B cell (primary cell): Measurements from ENCODE around the gene TMC3. TPM values are rescaled to one million over a fixed set of nuclear protein-coding genes. Genes with fewer than 3 reads are reported as not detected.

Experiments used
- ATAC-seq: fragments of 200-7000 bp; cut with Tn5 transposase; one replicate; pipeline ENCODE4 v1.10.0; 2021; ENCODE audit warnings: low read depth, mild to moderate bottlenecking, moderate number of reproducible peaks, moderate library complexity
- CTCF ChIA-PET: fragments of 350-600 bp; sonication (Branson Sonifier 250); formaldehyde crosslinking; loops from one replicate; lab custom pipeline; 2021; ENCODE audit warnings: antibody characterized with exemption, inconsistent platforms; lab: Charles Lee
- POLR2A ChIA-PET: fragments of 350-600 bp; sonication (Branson Sonifier 250); formaldehyde crosslinking; loops from one replicate; lab custom pipeline; 2021; ENCODE audit warnings: antibody characterized with exemption; lab: Charles Lee
- DNase-seq: peaks from one replicate; pipeline ENCODE4 v3.0.0; 2013
- H2AFZ ChIP-seq: 2 replicates; pipeline ENCODE4 v1.6.1; 2012; ENCODE audit warnings: mild to moderate bottlenecking, low read depth, low read length; ENCODE audit not compliant: insufficient read depth, poor library complexity, severe bottlenecking
- H3K27ac ChIP-seq, 2 donors: 1 replicate in 1 of 2; 2 replicates in 1 of 2; pipeline ENCODE4 v1.5.1; 2012 to 2013; ENCODE audit warnings: low read length in 2 of 2, mild to moderate bottlenecking in 2 of 2, moderate library complexity in 1 of 2
- H3K27me3 ChIP-seq, 4 experiments: fragments of 200-600 bp in 1 of 4; sonication (generic) in 1 of 4; replicated peaks in 1 of 4; 1 replicate in 2 of 4; 2 replicates in 2 of 4; pipeline versions ENCODE4 v1.6.1 to v1.7.0; 2013 to 2016; ENCODE audit warnings: low read length in 3 of 4, mild to moderate bottlenecking in 2 of 4, mixed read lengths in 1 of 4, moderate library complexity in 1 of 4; ENCODE audit not compliant: insufficient read depth in 4 of 4, control insufficient read depth in 3 of 4; ENCODE audit errors: control extremely low read depth in 1 of 4
- H3K36me3 ChIP-seq, 2 experiments: replicated peaks in 1 of 2; 1 replicate in 1 of 2; 2 replicates in 1 of 2; pipeline versions ENCODE4 v1.6.1 to v1.7.1; 2013; ENCODE audit warnings: low read length in 1 of 2; ENCODE audit not compliant: insufficient read depth in 2 of 2, control insufficient read depth in 1 of 2; ENCODE audit errors: control extremely low read depth in 1 of 2, extremely low read depth in 1 of 2
- H3K4me1 ChIP-seq, 2 donors: fragments of 200-600 bp in 1 of 2; sonication (generic) in 1 of 2; 1 replicate in 1 of 2; 2 replicates in 1 of 2; pipeline versions ENCODE4 v1.5.1 to v1.6.1; 2013 to 2017; ENCODE audit warnings: low read length in 2 of 2; ENCODE audit not compliant: control insufficient read depth in 2 of 2, insufficient read depth in 2 of 2
- H3K4me2 ChIP-seq: replicated peaks from 2 replicates; pipeline ENCODE3; 2012; ENCODE audit warnings: mild to moderate bottlenecking, low read depth, low read length; ENCODE audit not compliant: poor library complexity, severe bottlenecking
- H3K4me3 ChIP-seq, 5 experiments: fragments of 200-600 bp in 1 of 5; sonication (generic) in 1 of 5; 1 replicate in 3 of 5; 2 replicates in 2 of 5; pipeline versions ENCODE4 v1.5.1 to v1.7.0; 2011 to 2016; ENCODE audit warnings: low read length in 4 of 5, mild to moderate bottlenecking in 4 of 5, low read depth in 2 of 5, control low read depth in 1 of 5, moderate library complexity in 1 of 5; ENCODE audit not compliant: insufficient read depth in 1 of 5; ENCODE audit errors: control extremely low read depth in 1 of 5, extremely low read depth in 1 of 5
- H3K79me2 ChIP-seq: fragments of 200-600 bp; sonication (generic); one replicate; pipeline ENCODE4 v1.6.0; 2016; ENCODE audit warnings: low read length; ENCODE audit not compliant: control insufficient read depth, insufficient read depth
- H3K9ac ChIP-seq: fragments of 200-600 bp; sonication (generic); 2 replicates; pipeline ENCODE4 v1.6.1; 2017; ENCODE audit warnings: mild to moderate bottlenecking, low read length, moderate library complexity
- H3K9me3 ChIP-seq, 3 donors: one replicate each; pipeline versions ENCODE4 v1.6.1 to v1.7.1; 2013; ENCODE audit warnings: low read length in 2 of 3; ENCODE audit not compliant: control insufficient read depth in 2 of 3, insufficient read depth in 1 of 3; ENCODE audit errors: control extremely low read depth in 1 of 3
- H4K20me1 ChIP-seq: 2 replicates; pipeline ENCODE4 v1.6.0; 2012; ENCODE audit warnings: mild to moderate bottlenecking, low read length; ENCODE audit not compliant: insufficient read depth, control insufficient read depth, poor library complexity, severe bottlenecking
- H3K27ac Mint-ChIP-seq: one replicate; pipeline ENCODE4 v1.8.0; 2021; ENCODE audit warnings: mixed read lengths
- H3K27me3 Mint-ChIP-seq: one replicate; pipeline ENCODE4 v1.8.0; 2021; ENCODE audit warnings: mixed read lengths
- H3K4me1 Mint-ChIP-seq: one replicate; pipeline ENCODE4 v1.8.0; 2021; ENCODE audit warnings: mixed read lengths
- H3K4me3 Mint-ChIP-seq: one replicate; pipeline ENCODE4 v1.8.0; 2021; ENCODE audit warnings: mixed read lengths
- H3K9me3 Mint-ChIP-seq: one replicate; pipeline ENCODE4 v1.8.0; 2022; ENCODE audit warnings: mixed read lengths; ENCODE audit not compliant: insufficient read depth
- CTCF ChIP-seq: fragments of 200-600 bp; IDR thresholded peaks from one replicate; pipeline ENCODE4 v1.8.0; 2022; ENCODE audit warnings: antibody characterized with exemption, mild to moderate bottlenecking
- EZH2 ChIP-seq: IDR thresholded peaks from 2 replicates; pipeline ENCODE4 v1.6.1; 2012; ENCODE audit warnings: borderline replicate concordance, low read depth, mild to moderate bottlenecking, moderate library complexity, low read length; ENCODE audit not compliant: insufficient read depth, poor library complexity, severe bottlenecking
- WGBS: methylation state at CpG from one replicate; pipeline ENCODE4 v1.1.5; 2013; ENCODE audit warnings: missing lambda C conversion rate; ENCODE audit not compliant: insufficient coverage; 5-methylcytosine and 5-hydroxymethylcytosine counted together
- intact Hi-C: fragments of 100-400 bp; cut with micrococcal nuclease; formaldehyde crosslinking; loops from one replicate; pipeline ENCODE4 v1.10.0; 2022
- polyA plus RNA-seq: library from polyadenylated mRNA; depleted of rRNA; stranded (reverse); fragments of >200 nt; gene quantifications from 2 replicates; pipeline ENCODE4 v1.2.3, GENCODE V29; 2012
- total RNA-seq, 2 donors: library from RNA; stranded (reverse); fragments of 120-200 nt in 1 of 2; gene quantifications; 1 replicate in 1 of 2; 2 replicates in 1 of 2; pipeline versions ENCODE4 v1.2.3 to v1.2.4, GENCODE V29; 2013 to 2022

The TMC3 gene
- total and polyA plus RNA-seq, 2 donors (not counting 1 experiment from before 2014, with no cell fraction given), result not detected

- Mint-ChIP-seq H3K27me3 (no peaks in the 10 kb centered on the region), H3K4me1 (peaks cover 95% of the 10 kb centered on the region), H3K4me3 (peak overlapping the region; percentile 100), H3K27ac (peak overlapping the region; percentile 98), H3K9me3 (no peaks in the 10 kb centered on the region)
- WGBS, result 29% methylated on average over 3 of the region's 3 CpGs
- peak overlapping the region; percentile 79 to 100 (median 87) for H3K4me3 ChIP-seq
- H3K9me3 ChIP-seq, result no peaks in the 10 kb centered on the region
- H3K36me3 ChIP-seq, result peaks cover 22 to 79% of the 10 kb centered on the region in 2 experiments
- H3K27me3 ChIP-seq, result no peaks in the 10 kb centered on the region
- H3K27ac ChIP-seq, result peak overlapping the region; percentile 95 to 98
- H2AFZ ChIP-seq, result no peak overlapping the region
- no peak for ATAC-seq
- peak overlapping the region; percentile 93 for H3K4me2 ChIP-seq
- peaks cover 66 to 91% of the 10 kb centered on the region in 2 donors for H3K4me1 ChIP-seq
- TF ChIP-seq EZH2 (no peak), CTCF (no peak)
- ChIA-PET CTCF (interaction anchor here (0.8 to 5.8 kb wide), 6 partner anchors 9 to 101 kb away, joined by 3 to 34 read pairs (median 5); no protein-coding TSS in a partner anchor), POLR2A (interaction anchor here (0.6 to 5.6 kb wide), 4 partner anchors 11 to 25 kb away, joined by 5 to 59 read pairs (median 9); partner anchors contain the start of gene STARD5)
- peak overlapping the region; percentile 95 for H3K9ac ChIP-seq
- peaks cover 50% of the 10 kb centered on the region for H4K20me1 ChIP-seq
- intact Hi-C loops, result no loop called here
- DNase-seq, result no peak
- H3K79me2 ChIP-seq, result peaks cover 97% of the 10 kb centered on the region
These were observed 74.9 kb downstream of the TMC3 start for GRCh38 chr15:81299156-81299555.

GRCh38 chr15:81298611-81299010 lies 75.4 kb downstream of the TMC3 start:
- no peak overlapping the region for H2AFZ ChIP-seq
- H3K27ac Mint-ChIP-seq, result peak overlapping the region; percentile 98
- peaks cover 22 to 73% of the 10 kb centered on the region in 2 experiments for H3K36me3 ChIP-seq

More at GRCh38 chr15:81298611-81299010, 75.4 kb downstream of the TMC3 start:
- peak overlapping the region; percentile 79 to 100 (median 87) for H3K4me3 ChIP-seq
- peak overlapping the region; percentile 93 for H3K4me2 ChIP-seq
- peak overlapping the region; percentile 95 to 98 for H3K27ac ChIP-seq
- peaks cover 61 to 89% of the 10 kb centered on the region in 2 donors for H3K4me1 ChIP-seq
- WGBS, result 2% methylated on average over 5 of the region's 6 CpGs
- peaks cover 95% of the 10 kb centered on the region for H3K4me1 Mint-ChIP-seq
- peaks cover 93% of the 10 kb centered on the region for H3K79me2 ChIP-seq
- DNase-seq, result no peak
- intact Hi-C loops, result no loop called here
- H3K27me3 ChIP-seq, result no peaks in the 10 kb centered on the region
- ATAC-seq, result no peak
- CTCF ChIA-PET, result interaction anchor here (1.0 to 5.8 kb wide), 6 partner anchors 8 to 102 kb away, joined by 3 to 34 read pairs (median 14); no protein-coding TSS in a partner anchor
- H3K9ac ChIP-seq, result peak overlapping the region; percentile 95
- POLR2A ChIA-PET, result interaction anchor here (0.6 to 5.6 kb wide), 3 partner anchors 11 to 25 kb away, joined by 5 to 59 read pairs (median 6); partner anchors contain the start of gene STARD5
- no peaks in the 10 kb centered on the region for H3K9me3 ChIP-seq
- peaks cover 45% of the 10 kb centered on the region for H4K20me1 ChIP-seq
- no peaks in the 10 kb centered on the region for H3K9me3 Mint-ChIP-seq
- no peak for TF ChIP-seq EZH2
- no peak for TF ChIP-seq CTCF
- H3K4me3 Mint-ChIP-seq, result peak overlapping the region; percentile 100
- H3K27me3 Mint-ChIP-seq, result no peaks in the 10 kb centered on the region
